GM19372 (cell line): ENCODE data around the gene CDHR1.

Source experiments
- ATAC-seq: cut with Tn5 transposase; IDR thresholded peaks from one replicate; pipeline ENCODE4 v1.9.1; 2021; ENCODE audit warnings: mild to moderate bottlenecking, low read depth, moderate library complexity; ENCODE audit not compliant: unreplicated experiment

Gene CDHR1

GRCh38 chr10:84196941-84197340 is 2.6 kb downstream of the CDHR1 start:
- ATAC-seq, result no peak

GRCh38 chr10:84197643-84198042 is 3.3 kb downstream of the CDHR1 start:
- no peak for ATAC-seq

GRCh38 chr10:84198206-84198915 is 4.0 kb downstream of the CDHR1 start:
- no peak for ATAC-seq

- ATAC-seq, result no peak
Measured at GRCh38 chr10:84200537-84201243, 6.4 kb downstream of the CDHR1 start.

- ATAC-seq, result no peak
Measured at GRCh38 chr10:84201244-84201606, 6.9 kb downstream of the CDHR1 start.

- no peak for ATAC-seq
Measured at GRCh38 chr10:84201682-84202081, 7.3 kb downstream of the CDHR1 start.

GRCh38 chr10:84202349-84202748 is 8.0 kb downstream of the CDHR1 start:
- ATAC-seq, result no peak

- ATAC-seq, result peak; percentile 72
Measured at GRCh38 chr10:84204122-84204521, 9.8 kb downstream of the CDHR1 start.

- ATAC-seq, result no peak
Measured at GRCh38 chr10:84204610-84205009, 10.3 kb downstream of the CDHR1 start.

GRCh38 chr10:84205049-84205852 is 10.9 kb downstream of the CDHR1 start:
- ATAC-seq, result peak; percentile 81

GRCh38 chr10:84205853-84206525 is 11.7 kb downstream of the CDHR1 start:
- no peak for ATAC-seq

- no peak for ATAC-seq
Measured at GRCh38 chr10:84208023-84208422, 13.7 kb downstream of the CDHR1 start.

- ATAC-seq, result no peak
Measured at GRCh38 chr10:84211566-84211965, 17.2 kb downstream of the CDHR1 start.

- no peak for ATAC-seq
Measured at GRCh38 chr10:84212014-84212413, 17.7 kb downstream of the CDHR1 start.

GRCh38 chr10:84213076-84213475 is 18.7 kb downstream of the CDHR1 start:
- no peak for ATAC-seq

- ATAC-seq, result peak; percentile 10
Measured at GRCh38 chr10:84214046-84214572, 19.8 kb downstream of the CDHR1 start.

- ATAC-seq, result peak; percentile 79
Measured at GRCh38 chr10:84214612-84215235, 20.4 kb downstream of the CDHR1 start.

- no peak for ATAC-seq
Measured at GRCh38 chr10:84216834-84217233, 22.5 kb downstream of the CDHR1 start.

- no peak for ATAC-seq
Measured at GRCh38 chr10:84217746-84218145, 23.4 kb downstream of the CDHR1 start.

GRCh38 chr10:84221916-84222315 is 27.6 kb downstream of the CDHR1 start:
- no peak for ATAC-seq
